HG03064 (cell line): ENCODE data around the gene PKNOX1.
"Not testable (repeated sequence)": the region's sequence is repeated elsewhere in the genome, so short reads cannot be mapped to it uniquely, and the experiment has no call there.

Source experiments
- ATAC-seq: cut with Tn5 transposase; IDR thresholded peaks from one replicate; pipeline ENCODE4 v1.9.1; 2021; ENCODE audit warnings: low read depth; ENCODE audit not compliant: unreplicated experiment

PKNOX1 gene

GRCh38 chr21:42983103-42983502 lies 8.7 kb downstream of the PKNOX1 start:
- no peak for ATAC-seq

- ATAC-seq: no peak
Observed at GRCh38 chr21:42983869-42984268, 9.5 kb downstream of the PKNOX1 start.

- ATAC-seq: no peak
Observed at GRCh38 chr21:42986125-42986783, 11.9 kb downstream of the PKNOX1 start.

- no peak for ATAC-seq
Observed at GRCh38 chr21:42988236-42988965, 14.0 kb downstream of the PKNOX1 start.

GRCh38 chr21:42989370-42989769 lies 15.0 kb downstream of the PKNOX1 start:
- ATAC-seq: not testable (repeated sequence)

- no peak for ATAC-seq
Observed at GRCh38 chr21:42989816-42990650, 15.7 kb downstream of the PKNOX1 start.

GRCh38 chr21:42991992-42992740 lies 17.8 kb downstream of the PKNOX1 start:
- ATAC-seq: no peak

- no peak for ATAC-seq
Observed at GRCh38 chr21:42993051-42993712, 18.8 kb downstream of the PKNOX1 start.

- ATAC-seq: no peak
Observed at GRCh38 chr21:42997053-42997452, 22.7 kb downstream of the PKNOX1 start.

GRCh38 chr21:42997983-42998382 lies 23.6 kb downstream of the PKNOX1 start:
- not testable (repeated sequence) for ATAC-seq

GRCh38 chr21:42999152-42999551 lies 24.8 kb downstream of the PKNOX1 start:
- not testable (repeated sequence) for ATAC-seq

GRCh38 chr21:43000041-43000440 lies 25.7 kb downstream of the PKNOX1 start:
- ATAC-seq: not testable (repeated sequence)

GRCh38 chr21:43001316-43001715 lies 27.0 kb downstream of the PKNOX1 start:
- ATAC-seq: no peak

- ATAC-seq: no peak
Observed at GRCh38 chr21:43004926-43005325, 30.6 kb downstream of the PKNOX1 start.

- ATAC-seq: no peak
Observed at GRCh38 chr21:43005635-43006034, 31.3 kb downstream of the PKNOX1 start.

- not testable (repeated sequence) for ATAC-seq
Observed at GRCh38 chr21:43006051-43006873, 31.9 kb downstream of the PKNOX1 start.

GRCh38 chr21:43006874-43007208 lies 32.5 kb downstream of the PKNOX1 start:
- no peak for ATAC-seq

- ATAC-seq: no peak
Observed at GRCh38 chr21:43012596-43012995, 38.2 kb downstream of the PKNOX1 start.

- ATAC-seq: no peak
Observed at GRCh38 chr21:43015906-43016540, 41.7 kb downstream of the PKNOX1 start.
